HG03432 (cell line): ENCODE measurements around the gene LRRC55.

ENCODE experiments used
- ATAC-seq: cut with Tn5 transposase; IDR thresholded peaks from one replicate; pipeline ENCODE4 v1.9.1; 2021; ENCODE audit warnings: mild to moderate bottlenecking, moderate library complexity; ENCODE audit not compliant: unreplicated experiment

The LRRC55 gene, protein sequence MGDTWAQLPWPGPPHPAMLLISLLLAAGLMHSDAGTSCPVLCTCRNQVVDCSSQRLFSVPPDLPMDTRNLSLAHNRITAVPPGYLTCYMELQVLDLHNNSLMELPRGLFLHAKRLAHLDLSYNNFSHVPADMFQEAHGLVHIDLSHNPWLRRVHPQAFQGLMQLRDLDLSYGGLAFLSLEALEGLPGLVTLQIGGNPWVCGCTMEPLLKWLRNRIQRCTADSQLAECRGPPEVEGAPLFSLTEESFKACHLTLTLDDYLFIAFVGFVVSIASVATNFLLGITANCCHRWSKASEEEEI

DNA sequence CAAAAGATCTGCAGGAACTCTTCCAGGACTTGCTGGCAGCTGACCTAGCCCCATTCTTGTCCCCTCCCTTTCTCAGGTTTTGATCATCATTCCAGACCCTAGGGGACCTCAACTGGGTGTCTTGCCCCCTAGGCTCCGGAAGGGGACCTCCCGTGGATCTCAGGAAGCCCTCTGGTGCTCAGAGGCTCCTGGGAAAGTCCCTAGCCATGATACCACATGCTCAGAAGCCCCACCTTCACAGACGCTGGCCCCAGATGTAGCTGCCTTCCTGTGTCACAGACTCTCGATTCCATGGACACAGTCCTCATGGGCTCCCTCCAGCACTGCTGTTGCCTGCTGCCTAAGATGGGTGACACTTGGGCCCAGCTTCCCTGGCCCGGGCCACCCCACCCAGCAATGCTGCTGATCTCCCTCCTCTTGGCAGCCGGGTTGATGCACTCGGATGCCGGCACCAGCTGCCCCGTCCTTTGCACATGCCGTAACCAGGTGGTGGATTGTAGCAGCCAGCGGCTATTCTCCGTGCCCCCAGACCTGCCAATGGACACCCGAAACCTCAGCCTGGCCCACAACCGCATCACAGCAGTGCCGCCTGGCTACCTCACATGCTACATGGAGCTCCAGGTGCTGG is at the start of gene LRRC55:
LRRC55 (plus strand) TSS at position 276 of the 628 bp plus-strand sequence; CDS start at position 346, 70 bp downstream.
- ATAC-seq, result no peak

DNA sequence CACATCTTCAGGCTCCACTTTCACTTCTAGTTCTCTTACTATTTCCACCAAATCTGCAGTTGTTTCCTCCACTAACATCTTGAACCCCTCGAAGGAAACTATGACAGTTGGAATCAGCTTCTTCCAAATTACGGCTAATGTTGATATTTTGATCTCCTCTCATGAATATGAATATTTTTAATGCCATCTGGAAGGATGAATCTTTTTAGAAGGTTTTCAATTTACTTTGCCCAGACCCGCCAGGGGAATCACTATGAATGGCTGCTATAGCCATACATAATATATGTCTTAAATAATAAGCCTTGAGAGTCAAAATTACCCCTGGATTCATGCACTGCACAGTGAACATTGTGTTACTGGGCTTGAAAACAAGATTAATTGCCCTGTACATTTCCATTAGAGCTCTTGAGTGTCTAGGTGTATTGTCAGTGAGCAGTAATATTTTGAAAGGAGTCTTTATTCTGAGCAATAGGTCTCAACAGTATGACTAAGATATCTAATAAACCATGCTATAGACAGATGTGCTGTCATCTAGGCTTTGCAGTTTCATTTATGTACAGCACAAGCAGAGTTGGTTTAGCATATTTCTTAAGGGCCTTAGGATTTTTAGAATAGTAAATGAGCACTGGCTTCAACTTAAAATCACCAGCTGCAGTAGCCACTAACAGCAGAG is 48.3 kb upstream of the LRRC55 start:
- ATAC-seq, result no peak

DNA sequence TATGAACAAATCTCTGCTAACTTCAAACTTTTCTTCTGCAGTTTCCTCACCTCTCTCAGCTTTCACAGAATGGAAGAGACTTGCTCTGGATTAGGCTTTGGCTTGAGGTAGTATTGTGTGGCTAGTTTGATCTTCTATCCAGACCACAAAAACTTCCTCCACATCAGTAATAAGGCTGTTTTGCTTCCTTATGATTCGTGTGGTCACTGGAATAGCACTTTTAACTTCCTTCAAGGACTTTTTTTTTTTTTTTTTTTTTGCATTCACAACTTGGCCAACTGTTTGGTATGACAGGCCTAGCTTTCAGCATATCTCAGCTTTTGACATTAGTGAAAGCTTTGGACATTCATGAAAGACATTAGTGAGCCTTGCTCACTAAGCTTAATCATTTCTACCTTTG is 47.5 kb upstream of the LRRC55 start:
- ATAC-seq, result no peak

DNA sequence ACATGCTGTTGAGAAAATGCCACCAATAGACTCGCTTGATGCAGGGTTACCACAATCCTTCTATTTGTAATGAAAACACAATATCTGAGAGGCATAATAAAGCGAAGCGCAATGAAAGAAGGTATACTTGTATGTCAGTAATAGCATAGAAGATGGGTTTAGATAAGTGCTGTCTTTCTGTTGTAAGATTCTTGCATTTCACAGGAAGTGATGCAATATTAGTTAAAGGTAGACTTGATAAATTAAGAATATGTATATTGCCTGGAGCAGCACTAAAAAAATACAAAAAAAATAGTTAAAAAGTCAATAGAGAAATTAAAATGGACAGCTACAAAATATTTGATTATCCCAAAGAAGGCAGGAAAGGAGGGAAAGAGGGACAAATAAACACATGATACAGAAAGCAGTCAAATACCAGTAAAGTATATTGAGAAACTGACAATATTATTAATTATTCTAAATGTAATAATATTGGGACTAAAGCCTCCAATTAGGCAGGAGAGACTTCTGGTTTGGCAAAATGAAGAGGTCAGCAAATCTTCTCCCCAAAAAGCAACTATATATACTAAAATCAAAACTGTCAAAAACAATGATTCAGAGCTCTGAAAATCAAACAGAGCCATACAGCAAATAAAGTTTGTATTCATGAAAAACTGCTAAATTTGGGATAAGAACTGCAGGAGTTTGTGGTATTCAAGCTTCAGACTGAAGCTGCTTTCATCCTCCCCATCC is 46.6 kb upstream of the LRRC55 start:
- no peak for ATAC-seq

DNA sequence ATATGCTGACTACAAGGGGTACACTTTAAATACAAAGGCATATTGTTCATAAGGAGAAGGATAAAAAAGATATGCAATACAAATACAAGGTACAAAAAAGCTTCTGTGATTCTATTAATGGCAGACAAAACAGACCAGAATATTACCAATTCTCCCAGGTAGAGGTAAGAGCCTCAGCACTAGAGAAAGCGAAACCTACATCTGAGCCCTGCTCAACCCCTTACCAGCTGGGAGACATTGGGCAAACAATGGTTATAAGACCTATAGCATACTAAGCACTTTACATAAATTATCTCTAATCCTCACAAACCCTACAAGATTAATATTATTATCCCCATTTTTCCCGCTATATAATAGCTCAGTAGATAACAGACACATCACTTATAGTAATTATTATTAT is 41.2 kb upstream of the LRRC55 start:
- ATAC-seq, result no peak

DNA sequence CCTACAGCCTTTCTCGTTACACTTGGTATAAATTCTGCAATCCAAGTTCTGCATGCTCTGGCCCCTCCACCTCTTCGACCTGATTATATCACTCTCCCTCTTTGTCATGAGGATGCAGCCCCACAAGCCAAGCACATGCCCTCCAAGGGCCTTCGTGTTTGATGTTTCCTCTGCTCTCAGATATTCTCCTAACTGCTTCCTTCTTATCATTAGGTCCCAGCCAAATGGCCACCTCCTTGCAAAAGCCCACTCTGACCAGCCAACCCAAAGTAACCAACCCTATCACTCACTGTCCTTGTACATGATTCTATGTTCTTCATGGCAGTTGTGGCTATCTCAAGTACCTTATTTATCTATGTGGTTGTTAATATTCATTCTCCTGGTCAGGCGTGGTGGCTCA is 38.3 kb upstream of the LRRC55 start:
- no peak for ATAC-seq

DNA sequence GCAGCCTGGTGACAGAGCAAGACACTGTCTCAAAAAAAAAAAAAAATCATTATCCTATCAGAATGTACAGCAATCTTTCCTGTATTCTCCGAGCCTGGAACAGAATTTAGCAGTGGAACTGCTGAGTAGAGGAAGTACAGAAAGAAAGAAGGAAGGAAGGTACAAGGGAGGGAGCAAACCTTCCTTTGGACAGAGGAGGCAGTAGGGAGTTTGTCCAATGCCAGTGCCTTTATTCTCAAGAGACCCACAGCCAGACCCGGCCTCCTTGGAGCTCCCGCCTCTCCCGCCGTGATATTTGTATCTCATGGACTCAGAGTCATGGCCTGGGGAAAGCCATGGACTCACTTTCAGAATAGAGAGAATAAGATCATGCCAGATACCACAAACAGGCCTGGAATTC is 37.7 kb upstream of the LRRC55 start:
- ATAC-seq, result no peak

DNA sequence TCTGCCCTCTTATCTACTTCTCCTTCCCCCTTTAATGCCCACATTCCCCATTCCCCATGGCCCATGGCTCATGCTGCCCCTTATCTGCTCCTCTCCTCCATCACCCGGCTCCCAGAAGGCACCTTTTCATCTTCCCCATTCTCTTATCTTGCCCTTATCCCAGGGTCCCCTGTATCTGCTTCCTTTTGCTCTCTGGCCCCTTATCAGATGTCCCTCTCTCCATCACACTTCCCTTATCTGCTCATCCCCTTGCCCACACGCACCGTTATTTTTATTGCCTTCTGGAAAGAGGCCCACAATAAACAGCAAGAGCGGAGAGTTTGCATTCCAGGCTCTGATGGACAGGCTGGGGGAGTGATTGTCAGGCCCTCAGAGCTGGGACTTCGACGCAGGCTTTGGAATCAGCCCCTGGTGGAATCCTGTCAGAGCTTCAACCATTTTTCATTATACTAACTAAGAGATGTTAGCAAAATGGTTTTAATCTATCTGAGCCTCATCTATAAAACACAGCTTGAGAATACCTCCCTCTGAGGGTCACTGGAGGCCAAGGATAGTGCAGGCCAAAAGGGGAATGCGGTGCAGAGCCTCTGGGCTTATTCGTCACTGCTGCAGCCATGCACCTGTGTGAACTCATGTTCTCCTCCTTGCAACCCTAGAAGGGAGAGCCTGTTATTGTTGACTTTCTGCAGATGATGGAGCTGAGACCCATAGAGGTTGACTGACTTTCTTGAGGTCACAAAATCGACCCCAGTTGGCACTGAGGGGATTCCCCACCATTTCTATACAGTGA is 37.0 kb upstream of the LRRC55 start:
- ATAC-seq, result no peak

DNA sequence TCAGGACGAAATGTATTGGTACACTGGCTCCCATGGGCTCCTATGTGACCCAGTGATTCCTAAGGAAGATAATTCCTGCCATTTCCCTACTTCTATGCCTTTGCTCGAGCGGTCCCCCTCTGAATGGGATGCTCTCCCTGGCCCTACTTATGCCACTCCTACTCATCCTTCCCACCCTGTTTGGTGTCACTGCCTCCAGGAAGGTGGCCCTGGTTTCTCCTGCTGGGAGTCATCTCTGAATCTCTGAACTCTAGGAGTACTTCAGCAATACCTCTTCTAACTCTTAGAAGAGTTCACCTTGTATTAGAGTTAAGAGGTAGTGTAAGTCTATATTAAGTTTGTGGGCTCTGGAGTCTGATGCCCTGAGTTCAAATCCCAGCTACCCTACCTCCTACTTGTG is 35.5 kb upstream of the LRRC55 start:
- no peak for ATAC-seq

DNA sequence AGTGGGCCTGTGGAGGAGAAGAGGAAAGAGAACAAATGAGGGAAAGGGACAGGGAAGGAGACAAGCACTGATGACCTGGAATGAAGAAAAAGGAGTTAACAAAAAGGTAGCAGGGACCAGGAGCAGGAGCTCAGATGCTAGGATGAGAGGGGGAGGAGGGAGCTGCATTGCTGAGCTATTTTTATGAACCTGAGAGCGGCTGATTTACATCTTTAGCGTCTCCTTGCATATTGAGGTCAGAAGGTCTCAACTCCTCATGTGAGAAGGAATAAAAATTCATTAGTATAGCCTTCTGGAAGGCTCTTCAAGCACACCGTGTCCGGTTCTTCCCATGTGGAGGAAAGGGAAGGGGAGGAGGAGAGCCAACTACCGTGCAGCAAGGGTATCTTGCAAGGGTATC is 33.1 kb upstream of the LRRC55 start:
- no peak for ATAC-seq

DNA sequence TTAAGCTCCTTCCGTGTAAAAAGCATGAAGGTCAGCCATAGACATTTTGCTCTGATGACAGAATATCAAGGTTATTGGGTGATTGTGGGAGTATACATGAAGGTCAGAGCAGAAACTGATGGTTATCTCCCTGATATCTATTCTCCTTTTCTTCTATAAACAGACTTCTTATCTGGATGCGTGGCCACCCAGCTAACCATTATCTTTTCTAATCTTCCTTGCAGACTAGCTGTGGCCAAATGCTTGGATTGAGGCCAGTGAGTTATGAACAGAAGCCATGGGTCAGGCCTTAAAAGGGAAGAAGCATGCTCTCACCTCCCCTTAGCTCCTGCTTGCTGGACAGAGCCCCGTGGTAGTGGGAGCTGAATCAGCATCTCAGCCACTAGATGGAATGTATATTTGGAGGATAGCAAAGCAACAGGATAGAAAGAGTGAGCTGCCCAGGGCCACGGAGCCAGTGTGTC is 31.3 kb upstream of the LRRC55 start:
- ATAC-seq, result no peak

DNA sequence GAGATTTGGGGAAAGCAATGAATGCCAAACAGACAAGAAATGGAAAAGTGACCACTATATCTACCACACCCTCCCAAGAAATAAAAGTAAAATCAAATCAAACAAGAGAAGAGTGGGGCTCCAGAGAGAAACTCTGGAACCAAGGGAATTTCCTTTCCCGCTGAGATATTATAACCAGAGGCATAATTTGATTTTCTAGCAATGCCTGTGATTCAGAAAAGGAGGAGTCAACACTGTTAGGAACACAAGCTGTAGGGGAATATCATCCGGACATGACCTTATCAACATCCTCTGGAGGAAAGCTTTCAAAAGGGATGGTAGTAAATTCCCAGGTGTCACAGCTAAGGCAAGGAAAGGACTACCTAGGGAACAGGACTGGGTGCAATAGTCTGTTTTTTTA is 29.6 kb upstream of the LRRC55 start:
- ATAC-seq, result no peak

DNA sequence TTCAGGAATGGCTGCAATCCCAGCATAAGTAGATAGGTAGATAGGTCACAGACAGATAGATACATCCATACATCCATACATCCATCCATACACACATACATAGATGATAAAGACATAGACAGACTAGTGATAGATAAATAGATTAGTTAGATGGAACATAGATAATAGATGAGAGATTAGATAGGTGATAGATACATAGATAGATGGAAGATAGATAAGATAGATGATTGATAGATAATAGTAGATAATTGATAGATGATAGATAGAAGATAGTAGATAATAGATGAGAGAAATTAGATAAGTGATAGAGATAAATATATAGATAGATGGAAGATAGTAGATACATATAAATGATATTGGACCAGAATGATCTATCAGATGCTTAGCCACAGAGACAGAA is 28.3 kb upstream of the LRRC55 start:
- no peak for ATAC-seq

DNA sequence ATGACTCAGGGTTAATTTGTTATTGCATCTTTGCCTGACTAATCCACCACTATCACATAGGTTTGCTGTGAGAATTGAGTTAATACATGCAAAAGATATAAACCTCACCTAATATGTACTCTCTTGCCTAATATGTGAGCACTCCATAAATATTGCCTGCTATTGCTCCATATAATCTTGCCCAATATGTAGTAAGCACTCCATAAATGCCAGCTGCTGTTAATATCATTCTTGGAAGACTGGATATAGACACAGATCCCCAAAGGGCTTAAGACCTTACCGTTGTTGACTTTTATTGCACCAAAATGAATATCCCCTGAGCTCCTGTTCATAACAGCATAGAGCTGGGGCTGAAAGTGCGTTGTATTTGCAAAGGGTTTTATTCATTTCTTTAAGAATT is 27.0 kb upstream of the LRRC55 start:
- ATAC-seq, result no peak

DNA sequence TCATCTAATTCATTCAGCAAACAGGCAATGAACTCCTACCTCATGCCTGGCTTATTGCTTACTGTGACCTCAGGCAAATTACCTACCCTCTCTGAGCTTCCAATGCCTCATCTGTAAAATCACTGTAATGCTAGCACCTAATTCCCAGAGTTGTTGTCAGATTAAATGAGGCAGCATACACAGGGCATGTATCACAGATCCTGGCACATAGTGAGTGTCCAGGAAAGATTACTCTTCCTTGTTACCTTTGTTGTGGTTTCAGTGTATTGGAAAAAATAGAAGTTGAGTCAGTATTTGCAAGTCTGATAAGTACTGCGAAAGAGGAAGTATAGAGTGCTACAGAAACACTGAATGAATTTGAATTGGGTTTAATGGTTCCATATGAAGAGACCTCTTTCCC is 26.4 kb upstream of the LRRC55 start:
- ATAC-seq, result no peak

DNA sequence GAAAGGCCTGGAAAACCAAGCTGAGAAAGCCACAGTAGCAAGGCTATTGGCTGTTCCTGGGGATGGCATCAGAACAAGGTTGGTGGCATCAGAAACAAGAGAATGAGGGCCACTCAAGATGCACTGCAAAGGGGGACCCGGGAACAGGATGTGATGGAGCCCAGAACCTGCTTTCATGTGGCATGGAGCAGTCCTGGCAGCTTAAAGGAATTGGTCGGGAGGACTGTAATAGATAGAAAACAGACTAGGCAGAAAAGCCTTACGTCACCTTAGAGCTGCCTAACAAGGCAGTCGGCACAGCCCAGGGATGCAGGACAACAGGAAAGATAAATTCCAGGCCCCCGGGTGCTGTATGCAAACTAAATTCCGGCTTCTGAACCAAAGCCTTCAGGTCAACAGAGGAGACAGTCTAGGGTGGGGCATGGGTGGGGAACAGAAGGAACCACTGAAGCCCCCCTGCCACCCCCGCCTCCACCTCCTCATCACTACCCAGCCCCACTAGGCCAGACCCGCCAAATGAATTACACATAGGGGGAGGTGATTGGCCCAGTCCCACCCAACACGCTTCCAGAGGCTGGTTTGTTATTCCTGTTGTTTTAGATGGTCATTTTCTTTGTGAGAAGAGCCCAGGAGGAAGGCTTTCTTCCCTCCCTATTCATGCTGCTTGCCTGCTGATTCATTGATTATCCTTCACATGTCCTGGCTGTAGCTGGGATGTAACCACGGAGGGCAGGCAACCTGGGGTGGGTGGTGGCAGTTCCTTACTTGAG is 25.7 kb upstream of the LRRC55 start:
- ATAC-seq, result no peak

DNA sequence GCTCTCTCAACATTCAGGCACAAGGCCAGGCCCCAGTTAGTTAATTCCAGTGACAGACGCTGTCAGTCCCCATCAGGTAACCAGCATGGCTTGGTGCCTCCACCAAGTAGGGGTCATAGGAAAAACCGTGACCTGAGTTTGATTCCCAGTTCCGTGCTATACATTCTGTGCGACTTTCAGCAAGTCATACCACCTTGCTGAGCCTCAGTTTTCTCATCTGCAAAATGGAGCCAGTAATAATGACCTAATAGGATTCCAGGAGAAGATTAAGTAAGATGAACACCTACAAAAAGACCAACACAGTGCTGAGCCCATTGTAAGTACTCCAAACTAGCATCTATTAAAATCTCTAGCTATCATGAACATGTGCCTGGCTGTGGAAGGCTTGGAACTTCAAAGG is 24.8 kb upstream of the LRRC55 start:
- no peak for ATAC-seq

DNA sequence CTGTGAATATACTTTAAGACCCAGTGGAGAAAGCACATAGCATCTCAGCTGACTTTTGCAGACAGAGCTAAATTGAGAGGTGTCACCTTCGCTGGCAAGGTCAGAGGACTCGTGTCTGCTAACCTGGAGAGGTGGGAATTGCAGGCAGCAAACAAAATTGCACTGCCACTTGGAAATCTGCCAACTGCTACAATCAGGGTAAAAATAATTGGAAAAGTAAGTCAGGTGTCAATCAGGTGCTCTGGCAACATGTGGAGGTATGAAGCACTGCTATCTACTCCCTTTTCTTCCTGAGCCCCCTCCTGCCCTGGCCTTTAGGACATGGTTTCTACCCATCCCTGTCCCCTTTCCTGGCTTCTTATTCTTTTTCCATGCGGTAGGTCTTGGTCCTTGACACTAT is 24.1 kb upstream of the LRRC55 start:
- ATAC-seq, result no peak

DNA sequence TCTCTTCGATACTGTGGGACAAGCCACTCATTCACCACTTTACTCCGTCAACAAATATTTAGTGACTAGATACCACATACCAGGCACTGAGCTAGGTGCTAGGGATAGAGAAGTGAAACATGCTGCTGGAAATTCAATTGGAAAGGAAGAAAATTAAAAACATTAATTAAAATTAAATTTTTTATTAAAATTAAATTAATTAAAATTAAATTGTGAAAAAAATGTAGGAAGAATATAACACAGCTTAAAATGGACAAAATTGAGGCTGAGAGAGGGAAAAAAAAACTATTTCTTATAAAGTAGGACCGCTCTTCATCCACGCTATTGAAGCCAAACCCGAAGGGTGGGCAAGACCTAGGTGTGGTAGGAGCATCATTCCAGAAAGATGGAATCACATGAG is 23.6 kb upstream of the LRRC55 start:
- no peak for ATAC-seq

DNA sequence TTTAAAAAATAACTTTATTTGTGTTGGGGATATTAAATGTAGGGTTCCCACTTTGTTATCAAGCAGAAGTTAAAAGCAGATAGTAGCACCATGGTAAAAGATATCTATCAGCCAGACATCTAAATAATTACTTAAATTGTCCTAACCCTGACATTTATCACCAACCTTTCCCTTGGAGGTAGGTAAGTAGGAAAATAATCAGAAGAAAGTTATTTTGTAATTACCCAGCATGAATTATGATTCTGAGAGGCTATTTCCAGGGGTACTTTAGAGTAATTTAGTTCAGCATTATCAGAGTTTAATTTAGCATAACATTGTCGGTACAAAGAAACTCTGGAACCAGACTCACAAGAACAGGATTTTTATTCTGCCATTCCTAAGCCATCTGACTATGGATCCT is 23.2 kb upstream of the LRRC55 start:
- no peak for ATAC-seq
